Upper lobe of left lung (tissue), 4 donors: ENCODE results near the gene GP1BA.

Experiments used
- CTCF ChIP-seq, 6 experiments: fragments of 450-650 bp in 4 of 6; fragments of 200-600 bp in 2 of 6; sonication (generic) in 2 of 6; IDR thresholded peaks; one replicate each; pipeline ENCODE4 v1.5.1; 2016 to 2019; ENCODE audit warnings: antibody characterized with exemption in 6 of 6
- EP300 ChIP-seq, 4 donors: sonication (generic); formaldehyde crosslinking; IDR thresholded peaks; one replicate each; pipeline ENCODE4 v1.5.1; 2017; ENCODE audit warnings: antibody characterized with exemption in 4 of 4, control low read depth in 2 of 4
- POLR2A ChIP-seq, 4 donors: fragments of 450-650 bp; IDR thresholded peaks; one replicate each; pipeline ENCODE4 v1.5.1; 2016 to 2017; ENCODE audit warnings: antibody characterized with exemption in 4 of 4, mild to moderate bottlenecking in 2 of 4
- POLR2AphosphoS5 ChIP-seq, 2 donors: sonication (generic); formaldehyde crosslinking; IDR thresholded peaks; one replicate each; pipeline ENCODE4 v1.5.1; 2017; ENCODE audit warnings: antibody characterized with exemption in 2 of 2

GRCh38 chr17:4972752-4973151, 40.7 kb downstream of the GP1BA start:
- no peak for TF ChIP-seq CTCF (IDR thresholded peaks at IDR 0.05)
- no peak for TF ChIP-seq POLR2A (IDR thresholded peaks at IDR 0.05)
- no peak for TF ChIP-seq EP300 (IDR thresholded peaks at IDR 0.05)
- no peak for TF ChIP-seq POLR2AphosphoS5 (IDR thresholded peaks at IDR 0.05)
